ENCODE measurements around the gene MRPL2.

The MRPL2 gene

DNA sequence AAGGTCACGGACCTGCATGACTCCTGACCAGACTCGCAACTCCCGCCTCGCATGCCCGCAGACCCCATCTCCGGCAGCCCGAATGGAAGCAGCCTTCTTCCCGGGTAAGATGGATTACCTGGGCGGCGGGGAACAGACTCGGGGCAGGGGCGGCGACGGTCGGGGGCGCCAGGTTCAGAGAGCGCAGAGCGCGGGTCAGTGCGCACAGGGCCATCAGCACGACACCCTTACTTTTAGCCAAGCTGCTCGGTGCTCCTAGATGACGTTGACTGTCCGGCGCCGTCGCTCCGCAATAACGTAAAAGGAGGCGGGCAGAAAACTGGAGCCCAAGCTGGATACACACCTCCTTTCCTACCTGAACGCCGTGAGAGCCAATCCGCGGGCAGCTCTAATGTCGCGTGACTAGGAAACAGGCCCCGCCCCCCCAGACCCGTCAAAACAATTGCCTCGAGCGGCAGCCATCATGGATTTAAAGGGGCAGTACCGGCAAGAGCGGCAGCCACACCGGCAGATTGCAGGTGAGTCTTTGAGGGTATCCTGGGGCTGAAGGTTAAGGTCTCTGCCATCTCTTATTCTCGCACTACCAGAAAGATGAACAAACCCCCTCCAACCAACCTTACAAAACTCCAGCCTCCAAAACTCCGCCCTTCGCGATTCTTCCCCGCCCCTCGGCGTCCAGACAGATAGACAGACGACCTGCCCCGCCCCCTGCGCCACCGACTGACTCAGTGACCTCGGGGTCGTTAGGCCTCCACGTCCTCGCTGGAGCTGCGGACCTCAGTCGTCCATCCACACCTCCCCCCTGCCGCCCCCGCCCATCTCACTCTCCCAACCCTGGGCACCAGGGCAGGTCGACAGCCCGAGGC, at the start of gene MRPL2, which contains the start of gene KLC4:
Gene MRPL2, minus strand, starts transcription at position 267 of the 866 bp plus-strand sequence. Its CDS starts 53 bp downstream, at position 214.
Gene KLC4, plus strand, starts transcription at position 464 of the 866 bp plus-strand sequence. CDS start 1,705 bp downstream, outside the sequence.
- DNase-seq (ENCODE audit: low read depth): peak; percentile 95

GRCh38 chr6:43107344-43108062, 48.3 kb upstream of the MRPL2 start:
- DNase-seq (ENCODE audit: low read depth): no peak

GRCh38 chr6:43105538-43106222, 46.4 kb upstream of the MRPL2 start:
- no peak for DNase-seq (ENCODE audit: low read depth)

- DNase-seq (ENCODE audit: low read depth): no peak
Measured at GRCh38 chr6:43103253-43103876, 44.1 kb upstream of the MRPL2 start.

DNA sequence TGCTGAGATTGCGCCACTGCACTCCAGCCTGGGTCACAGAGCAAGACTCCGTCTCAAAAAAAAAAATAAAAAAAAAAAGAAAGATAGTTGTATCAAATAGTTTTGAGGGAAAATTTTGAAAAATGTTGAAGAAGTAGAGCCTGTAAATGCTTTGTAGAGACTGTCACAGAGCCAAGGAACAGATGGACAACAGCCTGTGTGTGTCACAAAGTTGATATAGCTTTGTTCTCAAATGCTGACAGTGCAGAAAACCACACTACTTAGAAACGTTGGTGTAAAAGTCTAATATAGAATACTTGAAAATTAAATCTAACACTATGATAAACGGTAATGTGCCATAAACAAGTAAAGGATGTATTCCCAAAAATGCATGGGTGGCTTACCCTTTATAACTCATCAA, 42.3 kb upstream of the MRPL2 start:
- no peak for DNase-seq (ENCODE audit: low read depth)

DNA sequence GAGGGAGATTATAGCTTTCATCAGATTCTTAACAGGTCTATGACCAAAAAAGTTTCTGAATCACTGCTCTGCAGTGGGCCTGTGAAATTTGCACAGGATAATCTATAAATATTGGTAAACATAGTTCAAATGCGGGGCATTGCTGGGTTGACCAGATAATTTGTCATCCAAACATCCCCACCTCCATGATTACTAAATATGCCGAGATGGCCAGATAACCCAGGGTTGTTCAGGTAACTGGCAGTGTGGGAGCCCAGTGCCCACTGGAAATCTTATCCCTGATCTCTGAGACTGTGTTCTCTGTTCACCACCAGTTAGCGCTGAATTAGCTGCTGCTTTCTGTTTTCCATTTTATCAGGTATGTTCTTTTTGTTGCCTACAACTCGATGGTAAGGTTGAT, 38.3 kb upstream of the MRPL2 start:
- DNase-seq (ENCODE audit: low read depth): no peak

GRCh38 chr6:43097098-43097489, 37.9 kb upstream of the MRPL2 start:
- DNase-seq (ENCODE audit: low read depth): no peak

GRCh38 chr6:43096451-43097097, 37.3 kb upstream of the MRPL2 start:
- DNase-seq (ENCODE audit: low read depth): no peak

GRCh38 chr6:43095939-43096338, 36.7 kb upstream of the MRPL2 start:
- DNase-seq (ENCODE audit: low read depth): no peak

DNA sequence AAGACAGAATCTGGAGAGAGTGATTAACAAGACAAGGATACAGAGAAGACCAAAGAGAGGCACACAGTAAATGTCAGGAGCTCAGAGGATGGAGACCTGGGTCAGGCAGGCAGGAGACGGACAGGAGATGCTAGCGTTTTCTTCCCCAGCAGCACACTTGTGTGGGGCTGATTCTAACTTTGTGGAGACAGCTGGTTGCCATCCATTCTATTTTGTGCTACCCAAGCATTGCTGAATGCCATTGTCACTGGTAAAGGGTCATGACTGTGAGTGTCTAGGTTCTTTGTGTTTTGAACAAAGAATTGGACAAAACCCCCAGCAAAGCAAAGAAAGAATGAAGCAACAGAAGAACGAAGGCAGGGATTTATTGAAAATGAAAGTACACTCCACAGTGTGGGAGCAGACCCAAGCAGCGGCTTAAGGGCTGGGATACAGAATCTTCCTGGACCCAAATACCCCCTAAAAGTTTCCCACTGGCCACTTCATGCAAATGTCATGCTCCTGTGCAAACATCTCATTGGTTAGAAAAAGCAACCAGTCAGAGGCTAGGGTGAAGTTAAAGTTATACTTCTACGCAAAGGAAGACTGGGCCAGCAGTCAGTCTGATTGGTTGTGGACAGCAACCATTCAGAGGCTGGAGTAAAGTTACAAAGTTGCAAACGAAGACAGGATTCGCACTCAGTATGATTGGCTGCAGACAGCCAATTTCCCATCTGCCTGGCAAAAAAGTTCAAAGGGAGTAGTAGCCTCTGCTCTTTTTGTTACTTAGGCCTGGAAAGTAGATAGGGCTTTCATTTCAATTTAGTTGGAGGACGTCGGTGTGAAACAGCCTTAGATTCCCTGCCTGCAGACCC, 34.4 kb upstream of the MRPL2 start:
- no peak for DNase-seq (ENCODE audit: low read depth)

- DNase-seq (ENCODE audit: low read depth): no peak
Measured at GRCh38 chr6:43092635-43093034, 33.4 kb upstream of the MRPL2 start.

DNA sequence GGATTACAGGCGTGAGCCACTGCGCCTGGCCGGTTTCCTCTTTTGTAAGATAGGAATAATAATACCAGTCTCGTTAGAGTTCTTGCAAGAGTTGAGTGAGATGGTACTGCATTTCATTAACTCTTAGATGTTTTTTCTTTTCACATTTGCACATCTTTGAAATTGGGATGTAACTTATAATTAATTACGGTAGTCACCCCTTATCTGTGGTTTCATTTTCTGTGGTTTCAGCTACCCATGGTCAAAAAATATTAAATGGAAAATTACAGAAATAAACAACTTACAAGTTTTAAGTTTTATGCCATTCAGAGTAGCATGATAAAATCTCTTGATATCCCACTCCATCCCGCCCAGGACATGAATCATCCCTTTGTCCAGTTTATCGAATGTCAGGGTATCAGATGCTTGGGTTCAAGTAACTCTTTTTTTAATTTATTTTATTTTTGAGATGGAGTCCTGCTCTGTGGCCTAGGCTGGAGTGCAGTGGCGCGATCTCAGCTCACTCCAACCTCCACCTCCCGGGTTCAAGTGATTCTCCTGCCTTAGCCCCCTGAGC, 32.3 kb upstream of the MRPL2 start:
- DNase-seq (ENCODE audit: low read depth): no peak

DNA sequence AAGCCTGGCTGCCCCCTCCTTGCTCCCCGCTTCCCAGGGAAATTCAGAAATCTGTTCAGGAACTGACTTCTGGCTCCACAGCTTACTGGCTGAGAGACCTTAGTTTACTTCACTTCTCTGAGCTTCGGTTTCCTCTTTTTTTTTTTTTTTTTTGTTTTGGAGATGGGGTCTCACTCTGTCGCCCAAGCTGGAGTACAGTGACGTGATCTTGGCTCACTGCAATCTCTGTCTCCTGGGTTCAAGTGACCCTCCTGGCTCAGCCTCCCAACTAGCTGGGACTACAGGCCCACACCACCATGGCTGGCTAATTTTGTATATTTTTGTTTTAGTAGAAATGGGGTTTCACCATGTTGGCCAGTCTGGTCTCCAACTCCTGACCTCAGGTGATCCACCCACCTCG, 31.8 kb upstream of the MRPL2 start:
- no peak for DNase-seq (ENCODE audit: low read depth)

- DNase-seq (ENCODE audit: low read depth): no peak
Measured at GRCh38 chr6:43090559-43090956, 31.3 kb upstream of the MRPL2 start.

DNA sequence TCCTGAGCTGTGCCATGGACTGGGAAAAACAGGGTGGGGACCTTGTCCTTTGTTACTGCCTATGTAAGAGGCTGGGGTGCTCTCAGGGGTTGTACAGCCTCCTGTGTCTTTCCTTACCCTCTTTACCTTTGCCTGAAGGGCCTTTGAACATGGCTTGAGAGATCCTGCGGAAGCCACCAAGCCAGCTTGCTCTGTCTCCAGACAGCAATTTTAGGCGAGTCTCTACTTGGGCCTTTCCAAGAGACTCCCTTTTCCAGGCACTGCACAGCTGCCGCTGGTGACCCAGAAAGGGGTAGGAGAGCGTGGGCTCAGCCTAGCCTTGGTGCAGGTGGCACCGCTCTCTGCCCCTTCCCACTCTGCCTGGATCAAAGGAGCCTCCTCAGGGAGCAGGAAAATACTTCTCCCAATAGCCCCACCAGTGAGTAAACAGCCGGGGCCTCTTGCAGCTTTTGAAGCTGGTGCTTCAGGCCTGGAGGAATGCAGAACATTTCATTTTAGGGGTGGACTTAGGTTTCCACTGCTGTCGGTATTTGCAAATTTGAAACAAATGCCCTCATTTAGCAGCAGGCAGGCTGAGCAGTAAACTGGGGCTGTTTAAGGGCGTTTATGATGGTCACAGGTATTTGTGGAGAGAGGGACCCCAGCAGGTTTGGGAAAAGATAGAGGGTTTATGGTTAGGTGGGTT, 30.8 kb upstream of the MRPL2 start:
- DNase-seq (ENCODE audit: low read depth): no peak

DNA sequence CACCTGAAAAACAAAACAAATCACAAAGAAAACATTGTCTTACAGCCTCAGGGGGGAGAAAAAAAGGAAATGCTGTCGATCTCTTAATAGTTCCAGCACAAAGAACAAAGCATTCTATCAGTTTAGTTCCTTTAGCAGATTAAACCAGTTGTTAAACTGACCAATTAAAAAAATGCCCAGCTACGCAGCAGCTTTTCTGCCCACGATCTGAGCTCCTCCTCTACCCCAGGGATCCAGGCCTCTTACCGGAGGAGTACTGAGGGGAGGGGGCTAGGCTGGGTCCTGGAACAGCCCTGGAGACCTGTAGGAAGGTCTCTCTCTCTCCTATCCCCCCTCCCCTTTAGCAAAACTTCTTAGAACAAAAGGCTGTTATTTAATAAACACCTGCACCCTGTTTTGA, 30.2 kb upstream of the MRPL2 start:
- no peak for DNase-seq (ENCODE audit: low read depth)

DNA sequence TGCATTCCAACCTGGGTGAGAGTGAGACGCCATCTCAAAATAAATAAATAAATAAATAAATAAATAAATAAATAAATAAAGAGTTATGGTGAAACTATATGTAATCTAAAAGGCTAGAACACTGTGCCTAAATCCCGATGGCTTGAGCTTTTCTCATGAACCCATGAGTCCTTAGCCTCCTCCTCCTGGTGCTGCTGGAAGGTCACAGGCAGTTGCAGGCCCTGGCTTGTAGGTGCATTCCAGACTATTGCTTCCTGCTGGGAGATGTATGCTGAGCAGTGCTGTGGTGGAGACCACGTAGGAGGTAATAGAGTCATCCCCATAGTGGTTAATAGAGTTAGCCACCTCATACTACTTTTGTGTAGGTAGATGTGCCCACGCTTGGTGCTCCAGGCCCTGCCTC, 29.4 kb upstream of the MRPL2 start:
- DNase-seq (ENCODE audit: low read depth): no peak

GRCh38 chr6:43086022-43086658, 26.9 kb upstream of the MRPL2 start:
- DNase-seq (ENCODE audit: low read depth): no peak
